Measurements from ENCODE around the gene TSPAN9. TPM values are rescaled to one million over a fixed set of nuclear protein-coding genes. Genes with fewer than 3 reads are reported as not detected.

Gene TSPAN9
- total RNA-seq, 1 experiment from 2014 or later, result 13.2 TPM

DNA sequence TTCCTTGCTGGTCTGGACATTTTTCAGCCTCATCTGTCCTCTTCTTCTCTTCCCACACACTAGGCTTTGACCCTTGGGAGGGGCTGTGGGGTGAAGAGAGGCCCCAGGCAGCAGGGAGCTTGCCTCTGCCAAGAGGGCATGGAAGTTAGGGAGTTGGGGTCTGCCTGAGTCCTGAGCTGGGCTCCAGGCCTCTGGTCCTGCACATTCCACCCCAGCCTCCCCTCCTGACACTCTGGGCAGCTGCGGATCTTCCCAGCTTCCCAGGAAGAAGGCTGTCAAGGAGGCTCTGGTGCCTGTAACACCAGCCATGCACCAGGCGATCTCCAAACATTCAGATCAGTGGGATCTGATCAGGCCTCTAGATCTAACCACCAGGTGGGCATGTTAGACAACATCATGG, 244.7 kb downstream of the TSPAN9 start:
- Histone ChIP-seq H3K9ac (ENCODE audit: low read length) (no peak overlapping the region), H3K36me3 (ENCODE audit: control insufficient read depth in 1 of 2, insufficient read depth in 2 of 2, low read length in 2 of 2) (no peaks in the 10 kb centered on the region; a peak in 1 of 4 replicates), H3K9me3 (ENCODE audit: control insufficient read depth in 1 of 2, insufficient read depth in 1 of 2, low read depth in 1 of 2, low read length in 2 of 2) (no peaks in the 10 kb centered on the region), H3K4me1 (ENCODE audit: control insufficient read depth in 1 of 2, insufficient read depth in 2 of 2, low read length in 2 of 2) (peaks cover 0 to 6% of the 10 kb centered on the region in 2 experiments; a peak in 1 of 4 replicates), H3K27ac (ENCODE audit: low read depth, low read length) (no peak overlapping the region), H3K4me2 (ENCODE audit: low read length) (no peak overlapping the region), H3K4me3 (replicated peaks in 1 of 2; ENCODE audit: low read depth in 1 of 2, low read length in 2 of 2) (no peak overlapping the region), H4K20me1 (ENCODE audit: insufficient read depth) (no peaks in the 10 kb centered on the region), H3K79me2 (ENCODE audit: insufficient read depth, low read length) (no peaks in the 10 kb centered on the region), H3K27me3 (ENCODE audit: insufficient read depth, low read length) (no peaks in the 10 kb centered on the region), H2AFZ (ENCODE audit: low read depth, low read length, poor library complexity, severe bottlenecking) (no peak overlapping the region), H3K9me2 (ENCODE audit: insufficient read depth) (no peaks in the 10 kb centered on the region)
- no peak for ATAC-seq
- DNase-seq (ENCODE audit: low read depth, low spot score), result no peak
- POLR2A ChIA-PET, result no interaction called here
- CTCF ChIA-PET, result no interaction called here
- TF ChIP-seq YY1 (IDR thresholded peaks at IDR 0.05; ENCODE audit: extremely low read depth, insufficient replicate concordance, low read depth, low read length), result no peak
- TF ChIP-seq CTCF (IDR thresholded peaks at IDR 0.05 in 2 of 3, conservative IDR thresholded peaks at IDR 0.05 in 1 of 3; ENCODE audit: borderline replicate concordance in 1 of 3, insufficient read depth in 1 of 3, low read depth in 2 of 3, low read length in 2 of 3), result no peak
- no peak for TF ChIP-seq ZFX (IDR thresholded peaks at IDR 0.05)
- TF ChIP-seq SIN3A (IDR thresholded peaks at IDR 0.05; ENCODE audit: low read depth), result no peak
- TF ChIP-seq FOSL1 (IDR thresholded peaks at IDR 0.05; ENCODE audit: low read depth), result no peak
- TF ChIP-seq EGR1 (IDR thresholded peaks at IDR 0.05; ENCODE audit: low read depth), result no peak
- TF ChIP-seq TCF7L2 (IDR thresholded peaks at IDR 0.05; ENCODE audit: borderline replicate concordance, extremely low read depth, insufficient read depth, insufficient read length), result no peak
- no peak for TF ChIP-seq POLR2A (IDR thresholded peaks at IDR 0.05; ENCODE audit: borderline replicate concordance, extremely low read depth, insufficient read depth, insufficient read length)
- TF ChIP-seq EZH2 (IDR thresholded peaks at IDR 0.05), result no peak
- TF ChIP-seq ELF1 (IDR thresholded peaks at IDR 0.05; ENCODE audit: borderline replicate concordance, low read depth), result no peak
- TF ChIP-seq, protein P1, sequence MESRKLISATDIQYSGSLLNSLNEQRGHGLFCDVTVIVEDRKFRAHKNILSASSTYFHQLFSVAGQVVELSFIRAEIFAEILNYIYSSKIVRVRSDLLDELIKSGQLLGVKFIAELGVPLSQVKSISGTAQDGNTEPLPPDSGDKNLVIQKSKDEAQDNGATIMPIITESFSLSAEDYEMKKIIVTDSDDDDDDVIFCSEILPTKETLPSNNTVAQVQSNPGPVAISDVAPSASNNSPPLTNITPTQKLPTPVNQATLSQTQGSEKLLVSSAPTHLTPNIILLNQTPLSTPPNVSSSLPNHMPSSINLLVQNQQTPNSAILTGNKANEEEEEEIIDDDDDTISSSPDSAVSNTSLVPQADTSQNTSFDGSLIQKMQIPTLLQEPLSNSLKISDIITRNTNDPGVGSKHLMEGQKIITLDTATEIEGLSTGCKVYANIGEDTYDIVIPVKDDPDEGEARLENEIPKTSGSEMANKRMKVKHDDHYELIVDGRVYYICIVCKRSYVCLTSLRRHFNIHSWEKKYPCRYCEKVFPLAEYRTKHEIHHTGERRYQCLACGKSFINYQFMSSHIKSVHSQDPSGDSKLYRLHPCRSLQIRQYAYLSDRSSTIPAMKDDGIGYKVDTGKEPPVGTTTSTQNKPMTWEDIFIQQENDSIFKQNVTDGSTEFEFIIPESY (IDR thresholded peaks at IDR 0.05; ENCODE audit: extremely low read depth, insufficient replicate concordance, low read length), result no peak
- no peak for TF ChIP-seq POLR2AphosphoS5 (IDR thresholded peaks at IDR 0.05; ENCODE audit: low read depth, low read length)
- no peak for TF ChIP-seq JUND (IDR thresholded peaks at IDR 0.05)
- no peak for TF ChIP-seq CEBPB (IDR thresholded peaks at IDR 0.05; ENCODE audit: low read depth)
- TF ChIP-seq SP1 (IDR thresholded peaks at IDR 0.05; ENCODE audit: low read depth), result no peak
- no peak for TF ChIP-seq ATF3 (IDR thresholded peaks at IDR 0.05)
- TF ChIP-seq, protein P2, sequence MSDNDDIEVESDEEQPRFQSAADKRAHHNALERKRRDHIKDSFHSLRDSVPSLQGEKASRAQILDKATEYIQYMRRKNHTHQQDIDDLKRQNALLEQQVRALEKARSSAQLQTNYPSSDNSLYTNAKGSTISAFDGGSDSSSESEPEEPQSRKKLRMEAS (IDR thresholded peaks at IDR 0.05), result no peak
- intact Hi-C loops (cut with micrococcal nuclease), result no loop called here
- no TSS peak for BruUV-seq (replicated peaks)
- RAD21 ChIA-PET (ENCODE audit: low non-redundant PET in 1 of 2, low total read pairs in 2 of 2, uncharacterized antibody in 2 of 2, unreplicated experiment in 2 of 2), result no interaction called here

Data from HCT116 (cell line).